NCI-H2029 treated with DMSO at 0.1 percent for 48 hours (cell line): Measurements from ENCODE around the gene PHYH.
"Not testable (repeated sequence)": the region's sequence is repeated elsewhere in the genome, so short reads cannot be mapped to it uniquely, and the experiment has no call there.

Source experiments
- DNase-seq: peaks from one replicate; lab custom pipeline; 2025; lab: John Stamatoyannopoulos, UW

PHYH gene

GRCh38 chr10:13271552-13272163 lies 28.2 kb downstream of the PHYH start:
- no peak for DNase-seq

GRCh38 chr10:13270877-13271551 lies 28.9 kb downstream of the PHYH start:
- no peak for DNase-seq

GRCh38 chr10:13268841-13269240 lies 31.0 kb downstream of the PHYH start:
- DNase-seq: no peak

- no peak for DNase-seq
Observed at GRCh38 chr10:13268310-13268709, 31.6 kb downstream of the PHYH start.

- DNase-seq: no peak
Observed at GRCh38 chr10:13263591-13263990, 36.3 kb downstream of the PHYH start.

- DNase-seq: no peak
Observed at GRCh38 chr10:13262433-13262832, 37.4 kb downstream of the PHYH start.

GRCh38 chr10:13257621-13258140 lies 42.2 kb downstream of the PHYH start:
- no peak for DNase-seq

GRCh38 chr10:13256627-13257026 lies 43.2 kb downstream of the PHYH start:
- no peak for DNase-seq

- no peak for DNase-seq
Observed at GRCh38 chr10:13253726-13254125, 46.1 kb downstream of the PHYH start.

- no peak for DNase-seq
Observed at GRCh38 chr10:13247784-13248183, 52.1 kb downstream of the PHYH start.

- DNase-seq: no peak
Observed at GRCh38 chr10:13247246-13247645, 52.6 kb downstream of the PHYH start.

- DNase-seq: not testable (repeated sequence)
Observed at GRCh38 chr10:13242260-13242659, 57.6 kb downstream of the PHYH start.

- no peak for DNase-seq
Observed at GRCh38 chr10:13241613-13242012, 58.3 kb downstream of the PHYH start.

- no peak for DNase-seq
Observed at GRCh38 chr10:13239923-13240322, 59.9 kb downstream of the PHYH start.

- no peak for DNase-seq
Observed at GRCh38 chr10:13238271-13239077, 61.4 kb downstream of the PHYH start.

GRCh38 chr10:13236638-13237037 lies 63.2 kb downstream of the PHYH start:
- DNase-seq: no peak

- not testable (repeated sequence) for DNase-seq
Observed at GRCh38 chr10:13234736-13235135, 65.1 kb downstream of the PHYH start.

- no peak for DNase-seq
Observed at GRCh38 chr10:13234172-13234571, 65.7 kb downstream of the PHYH start, which contains the start of gene UCMA. UCMA (minus strand) TSS chr10:13234374; CDS start chr10:13234258, 116 bp downstream.

- no peak for DNase-seq
Observed at GRCh38 chr10:13233358-13233757, 66.5 kb downstream of the PHYH start.

GRCh38 chr10:13231808-13232207 lies 68.1 kb downstream of the PHYH start:
- DNase-seq: no peak

- DNase-seq: no peak
Observed at GRCh38 chr10:13231190-13231589, 68.7 kb downstream of the PHYH start.
